Epithelial cell of proximal tubule (primary cell): ENCODE results near the gene TPP1. TPM values are rescaled to one million over a fixed set of nuclear protein-coding genes. Genes with fewer than 3 reads are reported as not detected.

ENCODE experiments used
- DNase-seq: peaks from one replicate; pipeline ENCODE4 v3.0.0-alpha.2; 2011; ENCODE audit warnings: low read depth
- H3K4me3 ChIP-seq: 2 replicates; pipeline ENCODE4 v1.5.1; 2011; ENCODE audit warnings: low read depth, mild to moderate bottlenecking, low read length
- CTCF ChIP-seq: conservative IDR thresholded peaks from 2 replicates; pipeline ENCODE4 v1.5.1; 2012; ENCODE audit warnings: low read depth, mild to moderate bottlenecking, low read length
- total RNA-seq: library from RNA; depleted of rRNA; stranded (reverse); fragments of >200 nt; gene quantifications from 2 replicates; pipeline ENCODE4 v1.2.3, GENCODE V29; 2015

The TPP1 gene
- total RNA-seq, 1 donor from 2014 or later: 15.4 TPM

DNA sequence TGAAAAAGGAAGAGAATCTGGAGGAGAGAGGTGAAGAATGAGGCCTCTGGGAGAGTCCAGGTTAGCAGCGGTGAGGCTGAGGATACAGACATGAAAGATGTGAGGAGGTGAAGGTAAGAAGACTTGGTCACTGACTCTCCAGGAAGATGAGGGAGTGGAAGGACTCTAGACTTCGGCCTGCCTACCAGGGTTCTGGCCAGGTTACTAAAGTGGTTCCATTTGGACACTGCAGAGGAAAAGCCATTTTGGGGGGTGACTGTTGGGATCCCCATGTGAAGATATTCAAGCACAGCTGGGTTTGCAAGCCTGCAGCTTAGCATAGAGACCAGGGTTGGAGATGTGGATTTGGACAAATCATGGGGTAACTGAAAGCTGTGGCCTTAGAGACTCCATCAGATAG, 28.6 kb upstream of the TPP1 start:
- no peak for TF ChIP-seq CTCF
- DNase-seq: no peak
- no peak overlapping the region for H3K4me3 ChIP-seq

- no peak for TF ChIP-seq CTCF
- H3K4me3 ChIP-seq: no peak overlapping the region
- DNase-seq: no peak
Measured at GRCh38 chr11:6646918-6647679, 27.9 kb upstream of the TPP1 start.

GRCh38 chr11:6646576-6646917, 27.3 kb upstream of the TPP1 start:
- H3K4me3 ChIP-seq: no peak overlapping the region
- TF ChIP-seq CTCF: no peak
- no peak for DNase-seq

GRCh38 chr11:6646071-6646470, 26.8 kb upstream of the TPP1 start:
- TF ChIP-seq CTCF: no peak
- no peak for DNase-seq
- no peak overlapping the region for H3K4me3 ChIP-seq

- no peak overlapping the region for H3K4me3 ChIP-seq
- no peak for DNase-seq
- no peak for TF ChIP-seq CTCF
Measured at GRCh38 chr11:6642957-6643356, 23.7 kb upstream of the TPP1 start.

DNA sequence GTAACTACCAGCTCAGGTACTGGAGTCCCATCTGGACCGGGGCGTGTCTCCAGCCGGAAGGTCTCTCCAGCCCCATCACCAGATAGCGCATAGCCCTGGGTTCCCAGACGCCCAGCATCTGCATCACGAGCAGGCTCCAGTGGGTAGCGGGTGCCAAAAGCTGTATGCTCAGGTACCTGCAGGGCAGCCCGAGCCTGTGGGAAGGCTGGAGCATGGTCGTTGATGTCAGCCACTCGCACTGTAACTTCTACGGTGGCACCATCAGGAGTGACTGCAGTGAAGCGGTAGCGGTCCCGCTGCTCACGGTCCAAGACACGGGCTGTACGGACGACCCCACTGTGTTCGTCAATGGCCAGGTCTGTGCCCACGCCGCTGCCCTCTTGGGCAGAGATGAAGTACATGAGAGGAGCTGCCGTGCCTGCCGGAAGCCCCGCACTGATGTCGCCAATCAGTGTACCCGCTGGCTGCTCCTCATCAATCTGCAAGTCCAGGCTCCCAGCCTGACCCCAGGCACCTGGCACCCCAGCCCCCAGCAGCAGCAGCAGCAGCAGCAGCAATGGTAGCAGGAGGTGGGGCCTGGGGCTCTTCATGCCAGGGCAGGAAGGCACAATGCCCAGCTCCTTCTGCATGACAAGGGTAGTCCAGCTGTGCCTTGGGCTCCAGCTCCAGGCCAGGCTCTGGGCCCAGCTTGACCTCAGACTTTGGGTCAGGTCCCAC, 21.9 kb upstream of the TPP1 start:
- H3K4me3 ChIP-seq: no peak overlapping the region
- TF ChIP-seq CTCF: no peak
- no peak for DNase-seq
